ENCODE data around the gene LRMDA. TPM values are rescaled to one million over a fixed set of nuclear protein-coding genes. Genes with fewer than 3 reads are reported as not detected.

The LRMDA gene
- total and polyA plus RNA-seq, 10 of the 15 experiments (the other 5 are each of a cell fraction or from before 2014, with no cell fraction given), result 0.07 to 0.54 (median 0.29) TPM; not detected in 4

- TF ChIP-seq REST (IDR thresholded peaks at IDR 0.05; ENCODE audit: low read depth, low read length), result no peak
- TF ChIP-seq YY1 (IDR thresholded peaks at IDR 0.05; ENCODE audit: low read depth, low read length), result no peak
- TF ChIP-seq CREB1 (IDR thresholded peaks at IDR 0.05; ENCODE audit: low read depth), result no peak
- no peak for TF ChIP-seq KLF5 (IDR thresholded peaks at IDR 0.05; ENCODE audit: partially characterized antibody)
Observed at GRCh38 chr10:75548356-75548755, 116.9 kb downstream of the LRMDA start (continued).

- ChIA-PET SMC1A (ENCODE audit: uncharacterized antibody, unreplicated experiment) (no interaction called here), CTCF (no interaction called here), RAD21 (ENCODE audit: unreplicated experiment) (no interaction called here), POLR2A (no interaction called here)
- Histone ChIP-seq H2AFZ (ENCODE audit: control insufficient read depth, low read depth, low read length) (no peak overlapping the region), H3K27ac (ENCODE audit: control insufficient read depth, insufficient read depth) (no peak overlapping the region), H3K27me3 (replicated peaks in 1 of 2; ENCODE audit: control insufficient read depth in 2 of 2, insufficient read depth in 2 of 2, low read length in 1 of 2) (no peaks in the 10 kb centered on the region), H3K36me3 (ENCODE audit: control insufficient read depth in 2 of 2, insufficient read depth in 2 of 2, low read length in 1 of 2) (no peaks in the 10 kb centered on the region), H3K4me1 (ENCODE audit: control insufficient read depth, insufficient read depth, low read length) (no peaks in the 10 kb centered on the region), H3K79me2 (ENCODE audit: control insufficient read depth, insufficient read depth, low read length) (no peaks in the 10 kb centered on the region), H3K4me2 (ENCODE audit: control insufficient read depth, insufficient read depth) (no peak overlapping the region), H3K9me3 (replicated peaks; ENCODE audit: control insufficient read depth, insufficient read depth, low read length) (no peaks in the 10 kb centered on the region; the same call in 2 of the 3 replicates), H4K20me1 (ENCODE audit: control insufficient read depth, insufficient read depth) (no peaks in the 10 kb centered on the region), H3K4me3 (no peak overlapping the region), H3K9ac (ENCODE audit: control insufficient read depth, insufficient read depth, low read length) (no peak overlapping the region)
- no peak for FAIRE-seq
- DNase-seq (ENCODE audit: low read depth, low spot score), result no peak
- BruUV-seq (replicated peaks), result no TSS peak
- TF ChIP-seq JUNB (IDR thresholded peaks at IDR 0.05) (no peak), TCF7 (IDR thresholded peaks at IDR 0.05; ENCODE audit: borderline replicate concordance) (no peak), PAX5 (IDR thresholded peaks at IDR 0.05; ENCODE audit: borderline replicate concordance, low read depth, low read length) (no peak), MEF2A (IDR thresholded peaks at IDR 0.05; ENCODE audit: insufficient read depth, low read depth, low read length) (no peak), POLR2AphosphoS2 (IDR thresholded peaks at IDR 0.05; ENCODE audit: low read depth, low read length) (no peak), MYB (IDR thresholded peaks at IDR 0.05; ENCODE audit: borderline replicate concordance, low read depth, low read length) (no peak), EGR1 (IDR thresholded peaks at IDR 0.05; ENCODE audit: borderline replicate concordance in 1 of 2, low read depth in 2 of 2, low read length in 2 of 2) (no peak), SRF (IDR thresholded peaks at IDR 0.05; ENCODE audit: low read depth in 2 of 2, low read length in 2 of 2) (no peak)
- in situ Hi-C loops (cut with MboI), result no loop called here
- no peak for ATAC-seq
- intact Hi-C loops (cut with micrococcal nuclease; ENCODE audit: unreplicated experiment), result no loop called here
Observed at GRCh38 chr10:75550191-75550590, 118.8 kb downstream of the LRMDA start.

Data from GM12878 (cell line).